ENCODE results near the gene CYP2W1.

The CYP2W1 gene

DNA sequence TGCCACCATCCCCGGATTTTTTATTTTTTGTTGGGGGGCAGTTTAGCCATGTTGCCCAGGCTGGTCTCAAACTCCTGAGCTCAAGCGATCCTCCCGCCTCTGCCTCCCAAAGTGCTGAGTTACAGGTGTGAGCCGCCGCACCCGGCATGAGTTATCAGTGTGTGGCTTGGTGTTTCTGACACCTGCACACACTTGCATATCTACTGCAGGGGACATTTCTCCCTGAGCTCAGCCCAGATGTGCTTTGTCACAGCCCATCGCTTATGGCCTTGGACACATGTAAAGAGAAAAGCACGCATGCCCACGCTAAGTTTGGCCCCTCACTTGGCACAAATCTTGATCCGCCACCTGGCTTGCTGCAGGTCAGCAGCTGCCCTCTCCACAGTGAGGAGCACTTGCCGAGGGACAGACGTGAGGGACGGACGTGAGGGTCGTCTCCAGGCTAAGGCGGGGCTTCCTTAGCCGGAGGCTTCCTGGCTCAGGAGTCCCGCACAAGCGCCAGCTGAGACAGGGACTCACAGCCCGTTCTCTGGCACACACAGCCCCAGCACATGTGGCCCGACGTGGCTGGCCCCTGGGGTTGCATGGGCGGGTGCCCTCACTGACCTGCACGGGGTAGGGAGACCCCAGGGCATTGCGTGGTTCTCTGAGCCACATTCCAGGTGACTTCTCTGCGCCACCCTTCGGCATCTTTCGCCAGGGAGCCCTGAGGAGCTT lies 11.8 kb downstream of the CYP2W1 start:
- Histone ChIP-seq H3K27me3 (replicated peaks in 2 of 5; ENCODE audit: control insufficient read depth in 4 of 5, insufficient read depth in 5 of 5, low read length in 4 of 5) (no peaks in the 10 kb centered on the region), H3K36me3 (ENCODE audit: control insufficient read depth in 4 of 4, insufficient read depth in 4 of 4, low read length in 3 of 4) (peaks cover 0 to 18% (median 1%) of the 10 kb centered on the region in 4 experiments), H3K4me1 (ENCODE audit: control extremely low read depth in 1 of 4, control insufficient read depth in 4 of 4, insufficient read depth in 4 of 4, low read length in 3 of 4) (peaks cover 0 to 36% (median 24%) of the 10 kb centered on the region in 4 experiments), H3K27ac (ENCODE audit: insufficient read depth in 1 of 2, low read depth in 1 of 2, low read length in 2 of 2, poor library complexity in 1 of 2, severe bottlenecking in 2 of 2) (no peak overlapping the region), H3K4me3 (ENCODE audit: control insufficient read depth in 1 of 7, extremely low read depth in 1 of 7, insufficient read depth in 4 of 7, low read depth in 2 of 7, low read length in 6 of 7) (no peak overlapping the region), H3K9me3 (ENCODE audit: control extremely low read depth in 1 of 5, control insufficient read depth in 4 of 5, insufficient read depth in 2 of 5, low read depth in 1 of 5, low read length in 4 of 5) (no peaks in the 10 kb centered on the region)
- DNase-seq: no peak
- CTCF ChIA-PET: interaction anchor here (0.8 to 9.1 kb wide), 21 partner anchors 12 to 198 kb away, joined by 3 to 160 read pairs (median 11); partner anchors contain the start of genes COX19, CYP2W1 and GPR146
- WGBS (ENCODE audit: insufficient coverage): 90% methylated on average over 27 of the region's 28 CpGs
- POLR2A ChIA-PET: no interaction called here

DNA sequence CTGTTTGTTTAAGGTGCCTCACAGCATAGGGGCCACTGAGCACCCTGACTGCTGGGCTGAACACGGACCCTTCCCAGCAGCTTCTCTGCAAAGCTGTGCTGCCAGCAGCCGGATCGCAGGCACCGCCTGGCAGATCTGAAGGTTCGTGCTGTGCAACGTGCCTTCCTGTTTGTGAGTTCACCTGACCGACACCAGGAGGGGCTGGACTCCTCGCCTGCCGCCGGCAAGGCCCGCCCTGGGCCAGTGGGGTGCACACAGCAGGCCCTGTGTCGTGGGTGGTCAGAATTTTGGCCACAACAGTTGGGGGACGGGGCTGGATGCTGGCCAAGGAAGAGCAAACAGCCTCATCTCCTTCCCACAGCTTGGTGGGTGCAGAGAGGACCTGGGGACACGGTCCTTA lies 12.6 kb downstream of the CYP2W1 start:
- Histone ChIP-seq H3K4me1 (ENCODE audit: control extremely low read depth in 1 of 4, control insufficient read depth in 4 of 4, insufficient read depth in 4 of 4, low read length in 3 of 4) (peaks cover 0 to 36% (median 24%) of the 10 kb centered on the region in 4 experiments), H3K27ac (ENCODE audit: insufficient read depth in 1 of 2, low read depth in 1 of 2, low read length in 2 of 2, poor library complexity in 1 of 2, severe bottlenecking in 2 of 2) (no peak overlapping the region), H3K9me3 (ENCODE audit: control extremely low read depth in 1 of 5, control insufficient read depth in 4 of 5, insufficient read depth in 2 of 5, low read depth in 1 of 5, low read length in 4 of 5) (no peaks in the 10 kb centered on the region), H3K4me3 (ENCODE audit: control insufficient read depth in 1 of 7, extremely low read depth in 1 of 7, insufficient read depth in 4 of 7, low read depth in 2 of 7, low read length in 6 of 7) (no peak overlapping the region), H3K36me3 (ENCODE audit: control insufficient read depth in 4 of 4, insufficient read depth in 4 of 4, low read length in 3 of 4) (peaks cover 0 to 21% (median 2%) of the 10 kb centered on the region in 4 experiments), H3K27me3 (replicated peaks in 2 of 5; ENCODE audit: control insufficient read depth in 4 of 5, insufficient read depth in 5 of 5, low read length in 4 of 5) (no peaks in the 10 kb centered on the region)
- ChIA-PET CTCF (interaction anchor here (1.3 to 9.1 kb wide), 11 partner anchors 10 to 98 kb away, joined by 3 to 160 read pairs (median 11); partner anchors contain the start of gene GPR146), POLR2A (no interaction called here)
- no peak for DNase-seq
- 93% methylated on average over 11 of the region's 14 CpGs for WGBS (ENCODE audit: insufficient coverage)

DNA sequence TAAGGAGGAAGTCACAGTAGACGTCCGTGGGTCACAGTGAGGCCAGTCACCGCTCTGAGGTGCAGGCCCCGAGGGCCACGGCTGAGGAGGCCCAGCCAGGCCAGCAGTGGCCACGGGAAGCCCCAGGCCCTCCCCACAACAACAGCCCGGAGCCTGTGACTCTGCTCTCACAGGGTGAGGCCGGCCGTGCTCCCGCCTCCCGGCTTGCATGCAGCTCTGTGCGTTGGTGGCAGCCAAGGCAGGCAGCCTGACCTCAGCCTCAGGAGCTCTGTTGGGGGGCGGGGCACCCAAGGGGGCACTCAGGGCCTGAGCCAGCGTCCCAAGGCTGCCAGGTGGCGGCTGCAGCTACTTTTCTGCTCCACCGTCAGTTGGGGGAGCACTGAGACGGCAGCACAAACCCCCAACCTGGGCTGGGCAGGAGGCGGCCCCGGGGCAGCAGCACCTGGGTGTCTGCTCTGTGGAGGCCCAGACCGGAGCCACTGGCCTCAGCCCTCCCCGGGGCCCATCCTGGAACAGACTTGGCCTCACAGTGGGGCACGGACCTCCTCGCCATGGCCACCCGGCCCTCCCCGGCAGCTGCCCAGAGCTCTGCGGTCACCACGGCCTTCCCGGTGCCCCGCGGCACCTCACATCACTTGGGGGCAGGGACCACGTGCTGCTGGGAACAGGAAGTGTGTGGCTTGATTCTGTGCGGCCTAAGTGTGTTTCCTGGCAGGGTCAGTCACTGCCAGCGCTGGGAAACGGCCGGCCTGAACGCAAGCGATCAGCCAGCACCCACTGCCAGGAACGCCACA lies 13.3 kb downstream of the CYP2W1 start:
- H3K4me3 ChIP-seq (ENCODE audit: control insufficient read depth in 1 of 7, extremely low read depth in 1 of 7, insufficient read depth in 4 of 7, low read depth in 2 of 7, low read length in 6 of 7): no peak overlapping the region
- ChIA-PET CTCF (interaction anchor here (0.9 to 9.1 kb wide), 14 partner anchors 11 to 90 kb away, joined by 3 to 160 read pairs (median 6); partner anchors contain the start of gene GPR146), POLR2A (no interaction called here)
- no peak overlapping the region for H3K27ac ChIP-seq (ENCODE audit: insufficient read depth in 1 of 2, low read depth in 1 of 2, low read length in 2 of 2, poor library complexity in 1 of 2, severe bottlenecking in 2 of 2)
- H3K27me3 ChIP-seq (replicated peaks in 2 of 5; ENCODE audit: control insufficient read depth in 4 of 5, insufficient read depth in 5 of 5, low read length in 4 of 5): no peaks in the 10 kb centered on the region
- WGBS (ENCODE audit: insufficient coverage): 78% methylated on average over 30 of the region's 38 CpGs
- DNase-seq: no peak
- H3K4me1 ChIP-seq (ENCODE audit: control extremely low read depth in 1 of 4, control insufficient read depth in 4 of 4, insufficient read depth in 4 of 4, low read length in 3 of 4): peaks cover 0 to 36% (median 24%) of the 10 kb centered on the region in 4 experiments
- H3K36me3 ChIP-seq (ENCODE audit: control insufficient read depth in 4 of 4, insufficient read depth in 4 of 4, low read length in 3 of 4): peaks cover 0 to 21% (median 2%) of the 10 kb centered on the region in 4 experiments
- no peaks in the 10 kb centered on the region for H3K9me3 ChIP-seq (ENCODE audit: control extremely low read depth in 1 of 5, control insufficient read depth in 4 of 5, insufficient read depth in 2 of 5, low read depth in 1 of 5, low read length in 4 of 5)

DNA sequence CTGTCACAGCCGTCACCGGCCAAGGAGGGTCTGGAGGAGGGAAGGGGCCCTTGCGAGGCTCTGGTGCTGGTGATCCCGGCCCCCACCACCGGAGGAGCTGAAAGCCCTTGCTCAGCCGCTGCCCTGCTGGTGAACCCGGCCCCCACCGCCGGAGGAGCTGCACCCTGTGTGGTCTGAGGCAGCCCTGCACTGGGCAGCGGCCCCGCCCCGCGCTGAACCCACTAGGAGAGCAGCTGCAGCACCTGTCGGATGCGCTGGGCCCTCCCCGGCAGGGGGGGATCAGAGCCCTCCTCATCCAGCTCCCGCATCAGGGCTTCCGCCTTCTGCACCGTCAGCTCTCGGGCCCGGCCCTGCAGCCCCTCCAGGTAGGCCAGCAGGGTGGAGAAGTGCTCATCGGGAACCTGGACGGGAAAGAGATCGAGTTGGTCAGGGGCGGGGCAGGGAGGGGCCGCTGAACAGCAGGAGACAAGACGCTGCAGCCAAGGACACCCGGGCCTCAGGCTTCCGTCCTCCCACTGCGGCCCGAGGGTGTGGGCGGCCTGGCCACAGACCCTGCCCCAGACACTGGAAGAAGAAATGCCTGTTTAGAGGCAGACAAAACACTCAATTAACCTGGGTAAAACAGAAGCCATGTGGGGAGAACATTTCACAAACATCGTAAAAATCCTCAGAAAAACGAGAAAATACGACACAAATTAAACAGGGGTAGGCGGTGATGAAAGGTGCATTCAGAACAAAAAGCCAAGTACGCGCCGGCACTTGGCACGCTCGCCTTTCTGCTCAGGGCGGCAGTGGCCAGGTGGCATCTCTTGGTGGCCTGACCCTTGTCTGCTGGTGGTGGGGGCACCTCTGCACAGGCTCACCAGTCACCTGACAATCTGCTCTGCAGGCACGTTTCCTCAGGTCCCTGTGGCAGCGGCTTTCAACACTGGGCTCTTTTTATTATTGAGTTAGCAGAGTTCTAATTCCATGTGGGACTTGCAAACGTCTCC lies 14.7 kb downstream of the CYP2W1 start:
- H3K36me3 ChIP-seq (ENCODE audit: control insufficient read depth in 4 of 4, insufficient read depth in 4 of 4, low read length in 3 of 4): peaks cover 0 to 21% (median 2%) of the 10 kb centered on the region in 4 experiments
- H3K4me1 ChIP-seq (ENCODE audit: control extremely low read depth in 1 of 4, control insufficient read depth in 4 of 4, insufficient read depth in 4 of 4, low read length in 3 of 4): peaks cover 0 to 36% (median 23%) of the 10 kb centered on the region in 4 experiments
- H3K4me3 ChIP-seq (ENCODE audit: control insufficient read depth in 1 of 7, extremely low read depth in 1 of 7, insufficient read depth in 4 of 7, low read depth in 2 of 7, low read length in 6 of 7): no peak overlapping the region
- ChIA-PET CTCF (interaction anchor here (0.7 to 9.1 kb wide), 8 partner anchors 15 to 89 kb away, joined by 3 to 160 read pairs (median 4); no protein-coding TSS in a partner anchor), POLR2A (interaction anchor here (1.2 kb wide), 1 partner anchor 68 kb away, joined by 4 read pairs; no protein-coding TSS in a partner anchor)
- no peaks in the 10 kb centered on the region for H3K27me3 ChIP-seq (replicated peaks in 2 of 5; ENCODE audit: control insufficient read depth in 4 of 5, insufficient read depth in 5 of 5, low read length in 4 of 5)
- 95% methylated on average over 43 of the region's 45 CpGs for WGBS (ENCODE audit: insufficient coverage)
- H3K9me3 ChIP-seq (ENCODE audit: control extremely low read depth in 1 of 5, control insufficient read depth in 4 of 5, insufficient read depth in 2 of 5, low read depth in 1 of 5, low read length in 4 of 5): no peaks in the 10 kb centered on the region
- H3K27ac ChIP-seq (ENCODE audit: insufficient read depth in 1 of 2, low read depth in 1 of 2, low read length in 2 of 2, poor library complexity in 1 of 2, severe bottlenecking in 2 of 2): no peak overlapping the region
- no peak for DNase-seq

DNA sequence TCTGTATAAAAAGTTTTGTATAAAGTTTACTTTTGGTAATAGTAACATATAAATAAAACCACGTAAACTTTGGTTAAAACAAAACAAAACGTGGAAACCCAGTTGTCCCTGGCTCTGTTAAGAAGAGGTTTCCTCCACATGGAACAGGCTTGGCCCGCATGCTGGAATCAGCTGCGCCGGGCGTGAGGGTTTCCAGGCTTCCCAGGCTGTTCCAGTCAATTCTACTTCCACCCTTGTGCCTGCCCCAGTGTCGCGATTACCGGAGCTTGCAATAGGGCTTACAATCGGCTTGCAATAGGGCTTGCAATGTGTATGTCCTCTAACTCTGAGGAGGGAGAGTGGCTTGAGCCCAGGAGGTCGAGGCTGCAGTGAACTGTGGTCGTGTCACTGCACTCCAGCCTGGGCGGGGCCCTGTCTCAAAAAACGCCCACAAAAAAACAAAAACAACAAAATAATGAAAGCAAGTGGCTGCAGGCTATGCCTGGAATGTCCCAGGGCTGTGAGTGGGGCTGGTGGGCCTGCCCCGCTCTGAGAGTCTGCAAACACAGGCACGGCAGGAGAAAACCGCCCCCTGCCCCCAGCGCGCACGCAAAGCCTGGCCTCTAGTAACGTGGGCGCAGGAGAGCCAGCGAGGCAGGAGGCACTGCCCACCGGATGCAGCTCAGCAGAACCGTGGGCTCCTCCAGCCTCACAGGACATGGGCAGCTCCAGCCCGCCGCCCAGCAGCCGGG lies 16.3 kb downstream of the CYP2W1 start:
- POLR2A ChIA-PET: no interaction called here
- 96% methylated on average over 17 of the region's 28 CpGs for WGBS (ENCODE audit: insufficient coverage)

More for the DNA sequence above, 16.3 kb downstream of the CYP2W1 start:
- no peak overlapping the region for H3K27ac ChIP-seq (ENCODE audit: insufficient read depth in 1 of 2, low read depth in 1 of 2, low read length in 2 of 2, poor library complexity in 1 of 2, severe bottlenecking in 2 of 2)
- H3K9me3 ChIP-seq (ENCODE audit: control extremely low read depth in 1 of 5, control insufficient read depth in 4 of 5, insufficient read depth in 2 of 5, low read depth in 1 of 5, low read length in 4 of 5): no peaks in the 10 kb centered on the region
- DNase-seq: no peak
- H3K4me1 ChIP-seq (ENCODE audit: control extremely low read depth in 1 of 4, control insufficient read depth in 4 of 4, insufficient read depth in 4 of 4, low read length in 3 of 4): peaks cover 0 to 26% (median 13%) of the 10 kb centered on the region in 4 experiments
- H3K27me3 ChIP-seq (replicated peaks in 2 of 5; ENCODE audit: control insufficient read depth in 4 of 5, insufficient read depth in 5 of 5, low read length in 4 of 5): no peaks in the 10 kb centered on the region
- H3K4me3 ChIP-seq (ENCODE audit: control insufficient read depth in 1 of 7, extremely low read depth in 1 of 7, insufficient read depth in 4 of 7, low read depth in 2 of 7, low read length in 6 of 7): no peak overlapping the region
- CTCF ChIA-PET: interaction anchor here (0.6 to 9.1 kb wide), 3 partner anchors 19 to 66 kb away, joined by 3 to 160 read pairs (median 3); no protein-coding TSS in a partner anchor
- H3K36me3 ChIP-seq (ENCODE audit: control insufficient read depth in 4 of 4, insufficient read depth in 4 of 4, low read length in 3 of 4): peaks cover 0 to 21% (median 2%) of the 10 kb centered on the region in 4 experiments
